ENCODE measurements around the gene PTPRZ1. TPM values are rescaled to one million over a fixed set of nuclear protein-coding genes. Genes with fewer than 3 reads are reported as not detected.

PTPRZ1 gene
- total RNA-seq (2021) (0.28 and 0.37 TPM in 2 replicates), Bru-seq, nascent RNA (percentile 14 among the genes with signal in this experiment), BruChase-seq, experiment 1, labeled RNA remaining after a 2-hour chase (percentile 14 among the genes with signal in this experiment), BruChase-seq, experiment 2, labeled RNA remaining after a 6-hour chase (percentile 9 among the genes with signal in this experiment)
- long read RNA-seq: 0 reads

DNA sequence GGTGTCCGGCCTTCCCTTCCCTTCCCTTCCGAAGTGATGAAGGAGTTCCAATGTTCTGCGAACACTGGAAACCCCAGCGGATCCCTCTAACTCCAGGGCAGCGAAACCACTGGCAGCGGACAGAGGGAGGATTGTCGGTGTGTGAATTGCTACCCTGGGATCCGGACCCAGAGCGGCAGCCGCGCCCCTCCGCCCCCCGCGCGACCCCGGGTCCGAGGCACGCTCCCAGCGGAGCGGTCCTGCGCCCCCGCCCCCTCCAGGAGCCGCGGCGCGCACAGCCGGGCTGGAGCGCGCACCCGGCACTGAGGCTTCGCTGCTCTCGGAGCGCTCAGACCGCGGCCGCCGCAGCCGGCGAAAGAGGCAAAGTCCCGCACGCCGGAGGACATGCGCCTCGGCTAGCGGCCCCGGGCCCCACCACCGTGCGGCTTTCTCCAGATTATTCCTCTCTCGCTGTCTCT, at the start of gene PTPRZ1:
Gene PTPRZ1, plus strand, starts transcription at position 331 of the 458 bp plus-strand sequence. CDS start 339 bp downstream, outside the sequence.
- CTCF ChIA-PET: no interaction called here
- H2AFZ ChIP-seq: peak within 1 kb of the TSS; percentile 92

DNA sequence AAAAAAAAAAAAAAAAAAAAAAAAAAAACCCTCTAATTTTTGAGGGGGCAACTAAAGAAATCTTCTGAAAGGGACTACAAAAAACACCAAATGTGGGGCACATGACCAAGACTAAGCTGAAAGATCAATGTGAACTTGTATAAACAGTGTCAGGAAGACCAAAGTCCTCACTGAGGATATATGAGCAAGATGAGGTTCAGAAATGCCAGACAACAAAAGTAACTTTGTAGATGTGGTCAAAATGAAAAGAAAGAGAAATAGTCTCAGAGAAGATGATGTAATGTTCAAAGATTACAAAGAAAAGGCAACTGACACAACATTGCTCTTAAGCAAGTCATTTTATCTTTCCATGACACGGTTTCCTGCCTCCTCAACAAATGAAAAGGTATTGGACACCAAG, 48.7 kb upstream of the PTPRZ1 start:
- ChIA-PET CTCF (no interaction called here), POLR2A (ENCODE audit: unreplicated experiment) (no interaction called here)
- H3K36me3 ChIP-seq (ENCODE audit: low read depth): no peaks in the 10 kb centered on the region
- no peak overlapping the region for H3K27ac ChIP-seq
- no peaks in the 10 kb centered on the region for H4K20me1 ChIP-seq (ENCODE audit: insufficient read depth)
- no TSS peak for BruUV-seq (replicated peaks)
- H3K27me3 ChIP-seq (ENCODE audit: insufficient read depth, low read depth): no peaks in the 10 kb centered on the region
- H3F3A ChIP-seq (ENCODE audit: insufficient read depth, low read depth): no peaks in the 10 kb centered on the region
- TF ChIP-seq, protein P1, sequence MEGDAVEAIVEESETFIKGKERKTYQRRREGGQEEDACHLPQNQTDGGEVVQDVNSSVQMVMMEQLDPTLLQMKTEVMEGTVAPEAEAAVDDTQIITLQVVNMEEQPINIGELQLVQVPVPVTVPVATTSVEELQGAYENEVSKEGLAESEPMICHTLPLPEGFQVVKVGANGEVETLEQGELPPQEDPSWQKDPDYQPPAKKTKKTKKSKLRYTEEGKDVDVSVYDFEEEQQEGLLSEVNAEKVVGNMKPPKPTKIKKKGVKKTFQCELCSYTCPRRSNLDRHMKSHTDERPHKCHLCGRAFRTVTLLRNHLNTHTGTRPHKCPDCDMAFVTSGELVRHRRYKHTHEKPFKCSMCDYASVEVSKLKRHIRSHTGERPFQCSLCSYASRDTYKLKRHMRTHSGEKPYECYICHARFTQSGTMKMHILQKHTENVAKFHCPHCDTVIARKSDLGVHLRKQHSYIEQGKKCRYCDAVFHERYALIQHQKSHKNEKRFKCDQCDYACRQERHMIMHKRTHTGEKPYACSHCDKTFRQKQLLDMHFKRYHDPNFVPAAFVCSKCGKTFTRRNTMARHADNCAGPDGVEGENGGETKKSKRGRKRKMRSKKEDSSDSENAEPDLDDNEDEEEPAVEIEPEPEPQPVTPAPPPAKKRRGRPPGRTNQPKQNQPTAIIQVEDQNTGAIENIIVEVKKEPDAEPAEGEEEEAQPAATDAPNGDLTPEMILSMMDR (conservative IDR thresholded peaks at IDR 0.05): no peak
- TF ChIP-seq EZH2 (IDR thresholded peaks at IDR 0.05; ENCODE audit: low read depth): no peak
- no peaks in the 10 kb centered on the region for H3K9me2 ChIP-seq (ENCODE audit: insufficient read depth)
- intact Hi-C loops (cut with micrococcal nuclease; ENCODE audit: unreplicated experiment): no loop called here
- no peak overlapping the region for H3K4me2 ChIP-seq
- no peaks in the 10 kb centered on the region for H3K4me1 ChIP-seq (replicated peaks; ENCODE audit: insufficient read depth)
- no peaks in the 10 kb centered on the region for H3K9me3 ChIP-seq (ENCODE audit: insufficient read depth, low read depth)
- H2AFZ ChIP-seq: no peak overlapping the region
- no peak for DNase-seq
- no peak overlapping the region for H3K4me3 ChIP-seq
- H3K79me2 ChIP-seq (ENCODE audit: low read depth): no peaks in the 10 kb centered on the region

More for the DNA sequence above, at the start of gene PTPRZ1:
- POLR2A ChIA-PET (ENCODE audit: unreplicated experiment): no interaction called here
- Histone ChIP-seq H3K79me2 (ENCODE audit: low read depth) (no peaks in the 10 kb centered on the region), H3K27me3 (ENCODE audit: insufficient read depth, low read depth) (peaks cover 27% of the 10 kb centered on the region; the same call in 1 of the 2 replicates), H3K4me1 (replicated peaks; ENCODE audit: insufficient read depth) (no peaks in the 10 kb centered on the region), H3K4me3 (peak within 1 kb of the TSS; percentile 59), H3K27ac (no peak within 1 kb of the TSS), H3F3A (ENCODE audit: insufficient read depth, low read depth) (no peaks in the 10 kb centered on the region), H4K20me1 (ENCODE audit: insufficient read depth) (no peaks in the 10 kb centered on the region), H3K36me3 (ENCODE audit: low read depth) (no peaks in the 10 kb centered on the region), H3K9me3 (ENCODE audit: insufficient read depth, low read depth) (no peaks in the 10 kb centered on the region), H3K9me2 (ENCODE audit: insufficient read depth) (no peaks in the 10 kb centered on the region), H3K4me2 (peak within 1 kb of the TSS; percentile 99)
- no peak for TF ChIP-seq EZH2 (IDR thresholded peaks at IDR 0.05; ENCODE audit: low read depth)
- TF ChIP-seq, protein P1 (conservative IDR thresholded peaks at IDR 0.05): no peak
- no TSS peak for BruUV-seq (replicated peaks)
- DNase-seq: peak in 1 of 2 experiments; percentile 25
- intact Hi-C loops (cut with micrococcal nuclease; ENCODE audit: unreplicated experiment): no loop called here

DNA sequence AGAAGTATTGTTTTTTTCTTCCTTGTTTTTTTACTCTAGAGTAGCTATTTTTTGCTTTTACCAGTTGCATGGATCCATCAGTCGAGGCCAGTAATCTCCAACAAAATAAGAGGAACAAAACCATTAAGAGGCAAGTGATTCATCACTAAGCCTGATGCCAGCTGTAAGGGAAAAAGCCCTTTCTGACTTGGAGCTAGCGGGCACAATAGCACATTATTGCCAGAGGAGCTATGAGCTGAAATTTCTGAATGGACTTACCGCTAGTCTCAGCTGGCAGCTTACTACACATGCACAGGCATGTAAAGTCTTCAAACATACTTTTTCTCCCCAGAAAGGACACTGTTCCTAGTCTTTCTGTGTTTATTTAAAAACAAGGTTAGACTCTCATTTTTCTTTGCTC, 41.6 kb upstream of the PTPRZ1 start:
- intact Hi-C loops (cut with micrococcal nuclease; ENCODE audit: unreplicated experiment): no loop called here

More for the DNA sequence above, 41.6 kb upstream of the PTPRZ1 start:
- CTCF ChIA-PET: no interaction called here
- Histone ChIP-seq H3K27ac (no peak overlapping the region), H3K27me3 (ENCODE audit: insufficient read depth, low read depth) (no peaks in the 10 kb centered on the region), H2AFZ (no peak overlapping the region), H3F3A (ENCODE audit: insufficient read depth, low read depth) (no peaks in the 10 kb centered on the region), H3K4me3 (no peak overlapping the region), H4K20me1 (ENCODE audit: insufficient read depth) (no peaks in the 10 kb centered on the region), H3K36me3 (ENCODE audit: low read depth) (no peaks in the 10 kb centered on the region), H3K4me1 (replicated peaks; ENCODE audit: insufficient read depth) (no peaks in the 10 kb centered on the region), H3K9me3 (ENCODE audit: insufficient read depth, low read depth) (no peaks in the 10 kb centered on the region), H3K4me2 (no peak overlapping the region), H3K9me2 (ENCODE audit: insufficient read depth) (no peaks in the 10 kb centered on the region), H3K79me2 (ENCODE audit: low read depth) (no peaks in the 10 kb centered on the region)
- TF ChIP-seq EZH2 (IDR thresholded peaks at IDR 0.05; ENCODE audit: low read depth): no peak
- TF ChIP-seq, protein P1 (conservative IDR thresholded peaks at IDR 0.05): no peak
- DNase-seq: no peak
- POLR2A ChIA-PET (ENCODE audit: unreplicated experiment): no interaction called here
- BruUV-seq (replicated peaks): no TSS peak
